ENCODE results near the gene AGPAT4.

Gene AGPAT4

DNA sequence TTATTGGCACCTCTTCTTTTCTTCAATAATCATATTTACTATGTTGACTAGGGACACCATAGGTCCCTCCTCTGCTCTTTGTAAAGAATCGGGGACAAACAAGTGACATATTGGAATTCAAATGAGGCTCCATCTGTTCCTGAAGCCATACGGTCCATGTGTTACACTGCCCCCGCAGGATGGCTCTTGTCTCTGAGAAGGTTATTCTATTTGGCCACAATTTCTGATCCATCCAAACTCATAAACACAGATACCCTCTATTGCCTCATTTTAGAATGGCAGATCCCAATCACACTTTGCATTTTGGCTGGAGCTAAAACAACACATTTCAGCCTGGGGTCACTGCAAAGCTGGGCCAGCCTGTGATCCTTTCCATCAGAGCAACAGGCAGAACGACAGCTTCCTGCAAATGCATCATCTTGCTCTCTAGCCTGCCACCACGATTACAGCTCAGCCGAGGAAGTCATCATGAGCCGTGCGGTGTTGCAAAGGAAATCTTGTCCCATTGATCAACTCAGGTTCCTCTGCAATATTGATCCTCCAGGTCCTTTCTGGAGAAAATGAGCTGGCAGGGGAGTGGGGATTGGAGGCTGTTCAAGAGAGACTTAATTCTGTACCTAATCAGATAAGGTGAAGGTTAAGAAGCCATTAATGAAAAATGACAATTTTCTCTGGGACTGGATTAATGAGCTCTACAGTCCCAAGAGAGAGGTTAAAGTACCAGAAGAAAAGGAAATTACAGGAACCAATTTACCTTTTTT, 73.1 kb downstream of the AGPAT4 start:
- Mint-ChIP-seq H3K27ac (peak overlapping the region; percentile 61), H3K4me3 (no peak overlapping the region), H3K4me1 (peaks cover 18% of the 10 kb centered on the region), H3K27me3 (ENCODE audit: low read depth, poor library complexity) (no peaks in the 10 kb centered on the region), H3K36me3 (ENCODE audit: low read depth) (peaks cover 95% of the 10 kb centered on the region), H3K9me3 (peaks cover 43% of the 10 kb centered on the region)
- no peak for DNase-seq
- TF ChIP-seq, protein P1, sequence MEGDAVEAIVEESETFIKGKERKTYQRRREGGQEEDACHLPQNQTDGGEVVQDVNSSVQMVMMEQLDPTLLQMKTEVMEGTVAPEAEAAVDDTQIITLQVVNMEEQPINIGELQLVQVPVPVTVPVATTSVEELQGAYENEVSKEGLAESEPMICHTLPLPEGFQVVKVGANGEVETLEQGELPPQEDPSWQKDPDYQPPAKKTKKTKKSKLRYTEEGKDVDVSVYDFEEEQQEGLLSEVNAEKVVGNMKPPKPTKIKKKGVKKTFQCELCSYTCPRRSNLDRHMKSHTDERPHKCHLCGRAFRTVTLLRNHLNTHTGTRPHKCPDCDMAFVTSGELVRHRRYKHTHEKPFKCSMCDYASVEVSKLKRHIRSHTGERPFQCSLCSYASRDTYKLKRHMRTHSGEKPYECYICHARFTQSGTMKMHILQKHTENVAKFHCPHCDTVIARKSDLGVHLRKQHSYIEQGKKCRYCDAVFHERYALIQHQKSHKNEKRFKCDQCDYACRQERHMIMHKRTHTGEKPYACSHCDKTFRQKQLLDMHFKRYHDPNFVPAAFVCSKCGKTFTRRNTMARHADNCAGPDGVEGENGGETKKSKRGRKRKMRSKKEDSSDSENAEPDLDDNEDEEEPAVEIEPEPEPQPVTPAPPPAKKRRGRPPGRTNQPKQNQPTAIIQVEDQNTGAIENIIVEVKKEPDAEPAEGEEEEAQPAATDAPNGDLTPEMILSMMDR (IDR thresholded peaks at IDR 0.05), result no peak

DNA sequence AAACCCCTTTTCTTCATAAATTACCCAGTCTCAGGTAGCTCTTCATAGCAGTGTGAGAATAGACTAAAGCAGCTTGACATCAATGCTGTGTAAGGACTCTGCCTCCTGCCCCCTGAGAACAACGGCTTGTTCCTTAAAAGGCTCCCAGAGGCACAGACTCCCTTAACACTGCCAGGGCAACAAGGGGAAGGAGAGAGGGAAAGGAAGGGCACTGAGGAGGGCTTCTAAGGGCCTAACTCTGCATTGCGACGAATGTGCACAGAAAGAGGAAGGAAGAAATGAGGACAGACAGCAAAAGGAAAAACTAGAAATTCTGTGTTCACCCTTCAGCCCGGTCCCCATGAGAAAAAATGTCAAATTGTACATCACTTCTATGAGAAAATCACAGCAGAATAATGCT, 74.0 kb downstream of the AGPAT4 start:
- Mint-ChIP-seq H3K4me3 (no peak overlapping the region), H3K27ac (no peak overlapping the region), H3K27me3 (ENCODE audit: low read depth, poor library complexity) (no peaks in the 10 kb centered on the region), H3K4me1 (peaks cover 10% of the 10 kb centered on the region), H3K36me3 (ENCODE audit: low read depth) (peaks cover 95% of the 10 kb centered on the region), H3K9me3 (peaks cover 40% of the 10 kb centered on the region)
- no peak for DNase-seq
- TF ChIP-seq, protein P1 (IDR thresholded peaks at IDR 0.05), result no peak

DNA sequence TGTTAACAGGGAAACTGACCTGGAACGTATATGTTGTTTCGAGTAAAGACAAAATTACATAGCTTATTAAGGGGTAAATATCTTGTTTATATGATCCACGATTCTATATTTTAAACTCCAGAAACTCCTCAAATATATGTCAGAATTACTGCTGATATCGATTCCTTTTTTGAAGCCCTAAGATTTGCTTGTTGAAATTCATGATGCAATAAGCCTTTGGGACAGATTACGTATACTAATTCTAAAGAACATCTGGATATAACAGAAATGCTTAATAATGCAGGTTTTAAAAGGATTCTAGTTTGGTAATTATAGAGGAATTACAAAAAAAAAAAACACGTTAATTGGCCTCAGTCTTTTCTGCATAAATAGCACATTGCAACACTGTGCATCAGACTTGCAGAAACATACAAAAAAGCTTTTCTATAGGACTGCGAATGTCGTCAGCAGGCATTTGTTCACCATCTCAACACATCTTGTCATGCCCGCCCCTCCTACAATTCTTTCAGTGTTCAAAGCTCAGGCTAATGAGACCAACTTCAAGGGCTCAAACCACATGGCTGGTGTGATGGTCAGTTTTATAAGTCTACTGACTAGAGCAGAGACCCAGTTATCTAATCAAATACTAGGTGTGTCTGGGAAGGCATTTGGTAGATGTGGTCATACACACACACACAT, 74.9 kb downstream of the AGPAT4 start:
- H3K4me3 Mint-ChIP-seq, result no peak overlapping the region
- TF ChIP-seq, protein P1 (IDR thresholded peaks at IDR 0.05), result no peak
- no peaks in the 10 kb centered on the region for H3K27me3 Mint-ChIP-seq (ENCODE audit: low read depth, poor library complexity)
- H3K4me1 Mint-ChIP-seq, result peaks cover 5% of the 10 kb centered on the region
- H3K36me3 Mint-ChIP-seq (ENCODE audit: low read depth), result peaks cover 95% of the 10 kb centered on the region
- H3K9me3 Mint-ChIP-seq, result peaks cover 41% of the 10 kb centered on the region
- no peak overlapping the region for H3K27ac Mint-ChIP-seq
- DNase-seq, result no peak

DNA sequence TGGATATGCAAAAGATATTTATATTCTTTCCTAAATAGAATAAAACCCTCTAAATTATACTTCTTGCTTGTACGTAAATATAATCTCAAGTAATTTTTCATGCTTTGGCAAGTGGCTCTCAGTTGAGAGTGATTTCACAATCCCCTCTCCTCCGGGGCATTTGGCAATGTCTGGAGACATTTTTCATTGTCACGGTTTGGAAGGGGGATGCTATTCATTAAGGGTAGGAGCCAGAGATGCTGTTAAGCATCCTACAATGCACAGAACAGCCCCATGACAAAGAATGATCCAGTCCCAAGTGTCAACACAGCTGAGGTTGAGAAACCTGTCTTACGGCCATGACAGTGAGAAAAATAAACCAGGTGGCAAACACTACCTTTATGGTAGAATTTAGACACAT, 75.7 kb downstream of the AGPAT4 start:
- Mint-ChIP-seq H3K27me3 (ENCODE audit: low read depth, poor library complexity) (no peaks in the 10 kb centered on the region), H3K4me1 (peaks cover 5% of the 10 kb centered on the region), H3K4me3 (no peak overlapping the region), H3K36me3 (ENCODE audit: low read depth) (peaks cover 94% of the 10 kb centered on the region), H3K9me3 (peaks cover 41% of the 10 kb centered on the region), H3K27ac (no peak overlapping the region)
- no peak for DNase-seq
- TF ChIP-seq, protein P1 (IDR thresholded peaks at IDR 0.05), result no peak

DNA sequence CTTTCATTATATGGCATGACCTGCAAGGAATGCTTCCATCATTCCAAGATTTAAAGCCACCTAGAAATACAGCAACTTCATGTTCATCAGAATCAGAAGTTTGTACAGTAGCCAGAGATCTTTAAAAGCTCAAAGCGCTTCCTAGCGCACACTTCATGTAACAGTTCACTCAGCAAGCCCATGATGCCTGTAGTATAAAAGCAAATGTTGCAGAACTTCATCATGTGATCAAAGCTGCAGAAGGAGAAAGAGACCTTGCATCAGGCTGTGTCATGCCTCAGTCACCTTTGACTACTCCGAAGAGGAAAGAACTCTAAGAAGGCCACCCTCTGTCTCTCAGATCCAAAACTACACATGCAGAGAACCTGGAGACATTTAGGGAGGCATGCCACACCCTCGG, 78.5 kb downstream of the AGPAT4 start:
- H3K27ac Mint-ChIP-seq, result no peak overlapping the region
- no peaks in the 10 kb centered on the region for H3K4me1 Mint-ChIP-seq
- peaks cover 63% of the 10 kb centered on the region for H3K9me3 Mint-ChIP-seq
- TF ChIP-seq, protein P1 (IDR thresholded peaks at IDR 0.05), result no peak
- H3K36me3 Mint-ChIP-seq (ENCODE audit: low read depth), result peaks cover 94% of the 10 kb centered on the region
- DNase-seq, result no peak
- H3K27me3 Mint-ChIP-seq (ENCODE audit: low read depth, poor library complexity), result no peaks in the 10 kb centered on the region
- H3K4me3 Mint-ChIP-seq, result no peak overlapping the region

Measured in nephron progenitor cell (in vitro differentiated cells).